Activated CD4-positive, alpha-beta memory T cell treated with anti-CD3 and anti-CD28 coated beads, Interleukin-2, amount 10 ng/mL, durations not matched to agents 7 days and 5 days (primary cell): ENCODE measurements around the gene IRF9. TPM values are rescaled to one million over a fixed set of nuclear protein-coding genes. Genes with fewer than 3 reads are reported as not detected.

Experiments
- CTCF ChIA-PET: fragments of 350-600 bp; sonication (Branson Sonifier 250); formaldehyde crosslinking; loops from one replicate; lab custom pipeline; 2021; ENCODE audit warnings: antibody characterized with exemption, inconsistent platforms; lab: Charles Lee
- POLR2A ChIA-PET: fragments of 350-600 bp; sonication (Branson Sonifier 250); formaldehyde crosslinking; loops from one replicate; lab custom pipeline; 2021; ENCODE audit warnings: antibody characterized with exemption; lab: Charles Lee
- DNase-seq: peaks from one replicate; pipeline ENCODE4 v3.0.0-alpha.2; 2020
- H3K27ac Mint-ChIP-seq: one replicate; pipeline ENCODE4 v1.8.0; 2021; ENCODE audit warnings: mild to moderate bottlenecking, mixed read lengths
- H3K27me3 Mint-ChIP-seq: one replicate; pipeline ENCODE4 v1.8.0; 2021; ENCODE audit warnings: mixed read lengths
- H3K36me3 Mint-ChIP-seq: one replicate; pipeline ENCODE4 v1.8.0; 2021; ENCODE audit warnings: low read depth, mixed read lengths
- H3K4me1 Mint-ChIP-seq: one replicate; pipeline ENCODE4 v1.8.0; 2021; ENCODE audit warnings: mixed read lengths
- H3K4me3 Mint-ChIP-seq: one replicate; pipeline ENCODE4 v1.8.0; 2021; ENCODE audit warnings: mild to moderate bottlenecking, mixed read lengths
- H3K9me3 Mint-ChIP-seq: one replicate; pipeline ENCODE4 v1.8.0; 2021; ENCODE audit warnings: mixed read lengths
- total RNA-seq, 2 experiments: library from RNA; stranded (reverse); gene quantifications; one replicate each; pipeline ENCODE4 v1.2.3, GENCODE V29; 2021

Gene IRF9
- total RNA-seq, 2 experiments from 2014 or later = 262 to 267 TPM

DNA sequence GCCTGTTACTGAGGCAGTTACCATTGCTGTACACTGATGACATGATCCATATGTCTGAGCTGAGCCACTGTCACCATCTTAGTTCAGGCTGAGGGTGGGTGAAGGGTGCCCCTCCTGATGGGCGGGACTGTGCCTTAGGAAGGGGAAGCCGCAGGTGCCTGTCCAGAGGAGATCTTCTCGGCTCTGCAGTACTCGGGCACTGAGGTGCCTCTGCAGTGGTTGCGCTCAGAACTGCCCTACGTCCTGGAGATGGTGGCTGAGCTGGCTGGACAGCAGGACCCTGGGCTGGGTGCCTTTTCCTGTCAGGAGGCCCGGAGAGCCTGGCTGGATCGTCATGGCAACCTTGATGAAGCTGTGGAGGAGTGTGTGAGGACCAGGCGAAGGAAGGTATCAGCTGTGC lies 10.1 kb upstream of the IRF9 start:
- Mint-ChIP-seq H3K9me3 (no peaks in the 10 kb centered on the region), H3K27me3 (no peaks in the 10 kb centered on the region), H3K4me1 (peaks cover 28% of the 10 kb centered on the region), H3K4me3 (no peak overlapping the region), H3K27ac (no peak overlapping the region), H3K36me3 (peaks cover 74% of the 10 kb centered on the region)
- DNase-seq = no peak
- POLR2A ChIA-PET = interaction anchor here (0.7 to 19.0 kb wide), 6 partner anchors 10 to 45 kb away, joined by 3 to 652 read pairs (median 7); partner anchors contain the start of genes EMC9, IRF9, NRL and PSME1
- CTCF ChIA-PET = interaction anchor here (1.2 to 3.6 kb wide), 2 partner anchors 10 to 146 kb away, joined by 3 to 21 read pairs; partner anchors contain the start of gene IRF9

GRCh38 chr14:24151404-24152080 lies 9.5 kb upstream of the IRF9 start:
- H3K9me3 Mint-ChIP-seq = no peaks in the 10 kb centered on the region
- DNase-seq = no peak
- H3K27ac Mint-ChIP-seq = no peak overlapping the region
- POLR2A ChIA-PET = interaction anchor here (0.7 to 19.0 kb wide), 5 partner anchors 11 to 44 kb away, joined by 4 to 652 read pairs (median 8); partner anchors contain the start of genes EMC9, IRF9, NRL and PSME1
- no peaks in the 10 kb centered on the region for H3K27me3 Mint-ChIP-seq
- H3K4me1 Mint-ChIP-seq = peaks cover 28% of the 10 kb centered on the region
- CTCF ChIA-PET = interaction anchor here (1.2 to 3.6 kb wide), 2 partner anchors 9 to 146 kb away, joined by 3 to 21 read pairs; partner anchors contain the start of gene IRF9
- H3K4me3 Mint-ChIP-seq = no peak overlapping the region
- H3K36me3 Mint-ChIP-seq = peaks cover 70% of the 10 kb centered on the region

DNA sequence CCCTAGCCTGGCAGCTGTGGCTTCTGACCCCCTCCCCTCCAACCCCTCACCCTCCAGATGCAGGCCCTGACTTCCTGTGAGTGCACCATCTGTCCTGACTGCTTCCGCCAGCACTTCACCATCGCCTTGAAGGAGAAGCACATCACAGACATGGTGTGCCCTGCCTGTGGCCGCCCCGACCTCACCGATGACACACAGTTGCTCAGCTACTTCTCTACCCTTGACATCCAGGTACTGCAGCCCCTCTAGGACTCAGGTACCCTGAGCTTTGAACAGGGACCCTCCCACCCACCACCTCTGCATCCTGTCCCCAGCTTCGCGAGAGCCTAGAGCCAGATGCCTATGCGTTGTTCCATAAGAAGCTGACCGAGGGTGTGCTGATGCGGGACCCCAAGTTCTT lies 6.0 kb upstream of the IRF9 start:
- no peak for DNase-seq
- H3K4me3 Mint-ChIP-seq = no peak overlapping the region
- CTCF ChIA-PET = no interaction called here
- peaks cover 72% of the 10 kb centered on the region for H3K36me3 Mint-ChIP-seq
- no peaks in the 10 kb centered on the region for H3K27me3 Mint-ChIP-seq
- POLR2A ChIA-PET = interaction anchor here (0.9 to 18.6 kb wide), 6 partner anchors 11 to 59 kb away, joined by 3 to 652 read pairs (median 5); partner anchors contain the start of genes DCAF11, EMC9, NRL and PSME1
- H3K27ac Mint-ChIP-seq = no peak overlapping the region
- H3K9me3 Mint-ChIP-seq = no peaks in the 10 kb centered on the region
- H3K4me1 Mint-ChIP-seq = peaks cover 15% of the 10 kb centered on the region

DNA sequence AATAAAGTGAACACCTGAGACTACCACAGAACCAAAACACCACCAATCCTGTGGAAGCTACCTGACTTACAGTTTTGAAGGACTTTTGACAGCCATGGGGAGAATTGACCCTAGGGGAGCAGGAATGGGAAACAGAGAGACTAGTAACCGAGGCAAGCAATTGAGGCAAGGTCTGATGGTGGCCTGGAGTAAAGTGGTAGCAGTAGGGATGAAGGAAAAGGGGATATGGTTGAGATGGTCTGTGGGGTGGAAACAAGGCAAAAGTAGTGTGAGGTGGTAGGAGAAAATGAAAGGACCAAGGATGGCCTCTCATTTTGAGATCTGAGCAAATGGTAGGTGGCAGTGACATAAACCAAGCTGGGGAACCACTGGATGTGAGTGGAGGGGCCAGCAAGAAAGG lies 4.2 kb upstream of the IRF9 start:
- H3K36me3 Mint-ChIP-seq = peaks cover 78% of the 10 kb centered on the region
- H3K4me1 Mint-ChIP-seq = peaks cover 24% of the 10 kb centered on the region
- no peak overlapping the region for H3K4me3 Mint-ChIP-seq
- POLR2A ChIA-PET = interaction anchor here (0.7 to 18.6 kb wide), 3 partner anchors 13 to 58 kb away, joined by 3 to 652 read pairs (median 4); partner anchors contain the start of genes EMC9, PSME1, PSME2 and RNF31
- no peak for DNase-seq
- peak overlapping the region; percentile 32 for H3K27ac Mint-ChIP-seq
- H3K9me3 Mint-ChIP-seq = no peaks in the 10 kb centered on the region
- no peaks in the 10 kb centered on the region for H3K27me3 Mint-ChIP-seq
- CTCF ChIA-PET = interaction anchor here (0.9 kb wide), 1 partner anchor 48 kb away, joined by 3 read pairs; no protein-coding TSS in a partner anchor

DNA sequence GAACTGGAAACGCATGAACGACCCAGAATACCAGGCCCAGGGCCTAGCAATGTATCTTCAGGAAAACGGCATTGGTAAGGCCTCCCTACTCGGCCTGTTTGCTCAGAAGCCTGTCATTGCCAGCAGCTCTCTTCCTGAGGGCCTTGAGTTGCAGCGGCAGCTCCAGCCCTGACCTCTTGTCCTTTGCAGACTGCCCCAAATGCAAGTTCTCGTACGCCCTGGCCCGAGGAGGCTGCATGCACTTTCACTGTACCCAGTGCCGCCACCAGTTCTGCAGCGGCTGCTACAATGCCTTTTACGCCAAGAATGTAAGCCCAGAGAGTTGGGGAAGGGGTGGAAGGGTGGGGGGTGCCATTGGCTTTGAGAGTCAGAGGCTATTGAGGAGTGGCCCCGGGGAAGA lies 3.7 kb upstream of the IRF9 start:
- Mint-ChIP-seq H3K27ac (peak overlapping the region; percentile 32), H3K27me3 (no peaks in the 10 kb centered on the region), H3K36me3 (peaks cover 79% of the 10 kb centered on the region), H3K4me3 (no peak overlapping the region), H3K4me1 (peaks cover 29% of the 10 kb centered on the region), H3K9me3 (no peaks in the 10 kb centered on the region)
- POLR2A ChIA-PET = interaction anchor here (0.8 to 18.6 kb wide), 3 partner anchors 14 to 63 kb away, joined by 3 to 652 read pairs (median 4); partner anchors contain the start of genes EMC9, PSME1, PSME2 and RNF31
- CTCF ChIA-PET = interaction anchor here (0.9 kb wide), 1 partner anchor 49 kb away, joined by 3 read pairs; no protein-coding TSS in a partner anchor
- no peak for DNase-seq

DNA sequence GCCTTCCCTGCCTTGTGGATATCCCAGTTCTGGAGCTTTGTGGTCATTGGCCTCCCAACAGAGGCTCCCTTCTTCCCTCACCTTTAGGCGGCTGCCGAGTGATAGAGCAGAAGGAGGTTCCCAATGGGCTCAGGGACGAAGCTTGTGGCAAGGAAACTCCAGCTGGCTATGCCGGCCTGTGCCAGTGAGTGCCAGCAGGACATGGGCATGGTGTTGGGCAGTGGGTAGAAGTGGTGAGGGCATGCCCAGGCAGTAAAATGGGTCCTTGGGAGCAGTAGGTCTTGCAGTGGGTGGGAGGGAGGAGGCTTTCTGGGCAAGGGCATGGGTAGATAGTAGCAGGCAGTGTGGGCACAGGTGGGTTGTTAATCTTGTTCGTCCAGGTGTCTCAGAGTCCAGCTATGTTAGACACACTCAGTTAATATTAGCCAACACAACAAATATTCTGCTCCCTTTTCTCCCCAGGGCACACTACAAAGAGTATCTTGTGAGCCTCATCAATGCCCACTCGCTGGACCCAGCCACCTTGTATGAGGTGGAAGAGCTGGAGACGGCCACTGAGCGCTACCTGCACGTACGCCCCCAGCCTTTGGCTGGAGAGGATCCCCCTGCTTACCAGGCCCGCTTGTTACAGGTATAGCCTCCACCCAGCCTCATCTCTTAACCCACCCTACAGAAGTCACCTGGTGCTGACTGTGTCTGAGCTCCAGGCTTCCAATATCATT lies 1.1 kb upstream of the IRF9 start:
- H3K27me3 Mint-ChIP-seq = no peaks in the 10 kb centered on the region
- CTCF ChIA-PET = interaction anchor here (0.8 to 3.4 kb wide), 22 partner anchors 9 to 272 kb away, joined by 3 to 76 read pairs (median 13); partner anchors contain the start of genes CIDEB, DCAF11, EMC9 and IPO4
- H3K4me1 Mint-ChIP-seq = peaks cover 47% of the 10 kb centered on the region
- peak overlapping the region; percentile 100 for H3K27ac Mint-ChIP-seq
- no peak for DNase-seq
- no peak overlapping the region for H3K4me3 Mint-ChIP-seq
- H3K9me3 Mint-ChIP-seq = no peaks in the 10 kb centered on the region
- POLR2A ChIA-PET = interaction anchor here (0.9 to 18.6 kb wide), 23 partner anchors 16 to 271 kb away, joined by 3 to 652 read pairs (median 22); partner anchors contain the start of genes CBLN3, CHMP4A, CIDEB and DCAF11
- peaks cover 87% of the 10 kb centered on the region for H3K36me3 Mint-ChIP-seq

GRCh38 chr14:24160499-24160849 lies 591 bp upstream of the IRF9 start:
- peak overlapping the region; percentile 100 for H3K27ac Mint-ChIP-seq
- H3K27me3 Mint-ChIP-seq = no peaks in the 10 kb centered on the region
- peak overlapping the region; percentile 100 for H3K4me3 Mint-ChIP-seq
- POLR2A ChIA-PET = interaction anchor here (0.8 to 18.6 kb wide), 35 partner anchors 17 to 858 kb away, joined by 3 to 652 read pairs (median 12); partner anchors contain the start of genes CARMIL3, CBLN3, CHMP4A and CIDEB
- CTCF ChIA-PET = interaction anchor here (0.7 to 3.4 kb wide), 33 partner anchors 9 to 271 kb away, joined by 3 to 76 read pairs (median 8); partner anchors contain the start of genes CHMP4A, CIDEB, DCAF11 and EMC9
- no peaks in the 10 kb centered on the region for H3K9me3 Mint-ChIP-seq
- peaks cover 52% of the 10 kb centered on the region for H3K4me1 Mint-ChIP-seq
- no peak for DNase-seq
- H3K36me3 Mint-ChIP-seq = peaks cover 87% of the 10 kb centered on the region

DNA sequence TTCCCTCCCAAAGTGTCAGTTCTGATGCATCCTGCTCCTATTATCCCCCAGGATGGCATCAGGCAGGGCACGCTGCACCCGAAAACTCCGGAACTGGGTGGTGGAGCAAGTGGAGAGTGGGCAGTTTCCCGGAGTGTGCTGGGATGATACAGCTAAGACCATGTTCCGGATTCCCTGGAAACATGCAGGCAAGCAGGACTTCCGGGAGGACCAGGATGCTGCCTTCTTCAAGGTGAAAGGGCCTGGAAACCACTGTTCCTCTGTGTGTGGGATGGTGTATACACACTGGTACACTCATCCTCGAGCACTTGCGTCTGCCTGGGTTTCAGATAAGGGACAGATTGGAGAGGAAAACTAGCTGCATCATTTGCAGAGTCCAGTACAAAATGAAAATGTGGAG lies 1.0 kb downstream of the IRF9 start:
- peak; percentile 27 for DNase-seq
- Mint-ChIP-seq H3K27me3 (no peaks in the 10 kb centered on the region), H3K36me3 (peaks cover 91% of the 10 kb centered on the region), H3K4me3 (peak overlapping the region; percentile 100), H3K9me3 (no peaks in the 10 kb centered on the region), H3K27ac (peak overlapping the region; percentile 100), H3K4me1 (peaks cover 60% of the 10 kb centered on the region)
- POLR2A ChIA-PET = interaction anchor here (0.7 to 18.6 kb wide), 38 partner anchors 18 to 1155 kb away, joined by 3 to 652 read pairs (median 10); partner anchors contain the start of genes CARMIL3, CBLN3, CHMP4A and CIDEB
- CTCF ChIA-PET = interaction anchor here (0.8 to 3.4 kb wide), 21 partner anchors 11 to 145 kb away, joined by 3 to 76 read pairs (median 12); partner anchors contain the start of genes CHMP4A, CIDEB, DCAF11 and EMC9

GRCh38 chr14:24164518-24164991 lies 3.5 kb downstream of the IRF9 start:
- peaks cover 87% of the 10 kb centered on the region for H3K36me3 Mint-ChIP-seq
- DNase-seq = no peak
- H3K4me1 Mint-ChIP-seq = peaks cover 71% of the 10 kb centered on the region
- H3K27ac Mint-ChIP-seq = peak overlapping the region; percentile 58
- POLR2A ChIA-PET = interaction anchor here (0.7 to 18.6 kb wide), 8 partner anchors 16 to 106 kb away, joined by 3 to 652 read pairs (median 6); partner anchors contain the start of genes DCAF11, EMC9, IPO4 and PSME1
- H3K4me3 Mint-ChIP-seq = peak overlapping the region; percentile 47
- H3K9me3 Mint-ChIP-seq = no peaks in the 10 kb centered on the region
- no peaks in the 10 kb centered on the region for H3K27me3 Mint-ChIP-seq
- CTCF ChIA-PET = no interaction called here

DNA sequence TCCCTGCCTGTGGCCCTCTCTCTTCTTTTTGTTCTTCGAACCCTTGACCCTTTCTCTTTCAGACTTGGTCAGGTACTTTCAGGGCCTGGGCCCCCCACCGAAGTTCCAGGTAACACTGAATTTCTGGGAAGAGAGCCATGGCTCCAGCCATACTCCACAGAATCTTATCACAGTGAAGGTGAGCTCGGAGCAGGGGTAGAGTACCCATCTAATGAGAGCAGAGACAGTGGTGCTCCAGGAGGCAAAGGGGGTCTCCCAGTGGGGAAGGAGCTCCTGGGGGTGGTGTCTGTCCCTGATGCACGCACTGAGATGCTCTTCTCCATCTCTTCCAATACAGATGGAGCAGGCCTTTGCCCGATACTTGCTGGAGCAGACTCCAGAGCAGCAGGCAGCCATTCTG lies 4.7 kb downstream of the IRF9 start:
- ChIA-PET POLR2A (interaction anchor here (0.8 to 18.6 kb wide), 6 partner anchors 15 to 57 kb away, joined by 4 to 652 read pairs (median 8); partner anchors contain the start of genes CHMP4A, DCAF11, EMC9 and IPO4), CTCF (no interaction called here)
- H3K27me3 Mint-ChIP-seq = no peaks in the 10 kb centered on the region
- H3K27ac Mint-ChIP-seq = no peak overlapping the region
- peaks cover 84% of the 10 kb centered on the region for H3K36me3 Mint-ChIP-seq
- no peaks in the 10 kb centered on the region for H3K9me3 Mint-ChIP-seq
- no peak overlapping the region for H3K4me3 Mint-ChIP-seq
- H3K4me1 Mint-ChIP-seq = peaks cover 67% of the 10 kb centered on the region
- no peak for DNase-seq

GRCh38 chr14:24167469-24168114 lies 6.5 kb downstream of the IRF9 start:
- ChIA-PET POLR2A (interaction anchor here (0.7 to 18.6 kb wide), 5 partner anchors 12 to 28 kb away, joined by 3 to 652 read pairs (median 6); partner anchors contain the start of genes EMC9, IPO4, PSME1 and PSME2), CTCF (no interaction called here)
- Mint-ChIP-seq H3K27ac (peak overlapping the region; percentile 57), H3K36me3 (peaks cover 79% of the 10 kb centered on the region), H3K27me3 (no peaks in the 10 kb centered on the region), H3K4me3 (no peak overlapping the region), H3K4me1 (peaks cover 72% of the 10 kb centered on the region), H3K9me3 (no peaks in the 10 kb centered on the region)
- DNase-seq = no peak
